CD14-positive monocyte (primary cell): ENCODE results near the gene PGAP6. TPM values are rescaled to one million over a fixed set of nuclear protein-coding genes. Genes with fewer than 3 reads are reported as not detected.

Experiments used
- DNase-seq, 3 donors: peaks; one replicate each; pipeline ENCODE4 v3.0.0-alpha.2; 2011 to 2022
- H2AFZ ChIP-seq: 2 replicates; pipeline ENCODE4 v1.6.0; 2012; ENCODE audit warnings: mild to moderate bottlenecking, low read depth, low read length, inconsistent platforms; ENCODE audit not compliant: insufficient read depth, poor library complexity, severe bottlenecking
- H3K27ac ChIP-seq, 2 donors: 1 replicate in 1 of 2; 2 replicates in 1 of 2; pipeline ENCODE4 v1.5.1; 2012 to 2013; ENCODE audit warnings: low read length in 2 of 2, control low read depth in 1 of 2, inconsistent platforms in 1 of 2, low read depth in 1 of 2, mild to moderate bottlenecking in 1 of 2
- H3K27me3 ChIP-seq, 2 donors: one replicate each; pipeline versions ENCODE4 v1.6.0 to v1.6.1; 2011 to 2013; ENCODE audit warnings: low read length in 2 of 2; ENCODE audit not compliant: control insufficient read depth in 2 of 2, insufficient read depth in 2 of 2
- H3K36me3 ChIP-seq, 2 donors: replicated peaks in 1 of 2; 1 replicate in 1 of 2; 2 replicates in 1 of 2; pipeline versions ENCODE4 v1.5.1 to v1.6.1; 2012 to 2013; ENCODE audit warnings: low read length in 2 of 2, control low read depth in 1 of 2, inconsistent platforms in 1 of 2, mild to moderate bottlenecking in 1 of 2; ENCODE audit not compliant: insufficient read depth in 2 of 2, control insufficient read depth in 1 of 2
- H3K4me1 ChIP-seq, 2 donors: 1 replicate in 1 of 2; 2 replicates in 1 of 2; pipeline versions ENCODE4 v1.5.1 to v1.6.1; 2012 to 2013; ENCODE audit warnings: low read length in 2 of 2, control low read depth in 1 of 2, inconsistent platforms in 1 of 2, mild to moderate bottlenecking in 1 of 2, moderate library complexity in 1 of 2; ENCODE audit not compliant: insufficient read depth in 2 of 2, control insufficient read depth in 1 of 2
- H3K4me2 ChIP-seq: replicated peaks from 2 replicates; pipeline ENCODE3; 2012; ENCODE audit warnings: low read length, moderate library complexity, mild to moderate bottlenecking; ENCODE audit not compliant: poor library complexity, severe bottlenecking; ENCODE audit errors: extremely low read depth
- H3K4me3 ChIP-seq, 3 experiments: fragments of 200-600 bp in 1 of 3; sonication (generic) in 1 of 3; replicated peaks in 1 of 3; 1 replicate in 2 of 3; 2 replicates in 1 of 3; pipeline ENCODE4 v1.5.1; 2011 to 2013; ENCODE audit warnings: low read length in 3 of 3, mild to moderate bottlenecking in 3 of 3, control low read depth in 2 of 3, low read depth in 2 of 3, inconsistent platforms in 1 of 3, moderate library complexity in 1 of 3
- H3K79me2 ChIP-seq: 2 replicates; pipeline ENCODE4 v1.6.0; 2012; ENCODE audit warnings: mild to moderate bottlenecking, control low read depth, inconsistent platforms, low read length, moderate library complexity; ENCODE audit not compliant: insufficient read depth
- H3K9ac ChIP-seq: 2 replicates; pipeline ENCODE4 v1.6.0; 2017; ENCODE audit warnings: low read length, mild to moderate bottlenecking; ENCODE audit not compliant: insufficient read depth, poor library complexity, severe bottlenecking
- H3K9me3 ChIP-seq, 2 donors: replicated peaks in 1 of 2; 1 replicate in 1 of 2; 2 replicates in 1 of 2; pipeline versions ENCODE4 v1.5.1 to v1.6.1; 2012 to 2013; ENCODE audit warnings: low read length in 2 of 2, control low read depth in 1 of 2; ENCODE audit not compliant: control insufficient read depth in 1 of 2, insufficient read depth in 1 of 2
- H4K20me1 ChIP-seq: 2 replicates; pipeline ENCODE4 v1.6.0; 2012; ENCODE audit warnings: mild to moderate bottlenecking, low read length, control low read depth, moderate library complexity; ENCODE audit not compliant: insufficient read depth
- H3K27ac Mint-ChIP-seq, 7 donors: one replicate each; pipeline ENCODE4 v1.8.0; 2020; ENCODE audit warnings: mild to moderate bottlenecking in 7 of 7, mixed read lengths in 7 of 7, moderate library complexity in 6 of 7, inconsistent platforms in 2 of 7
- H3K27me3 Mint-ChIP-seq, 3 donors: one replicate each; pipeline ENCODE4 v1.8.0; 2021 to 2022; ENCODE audit warnings: low read depth in 3 of 3, mild to moderate bottlenecking in 3 of 3, mixed read lengths in 3 of 3, moderate library complexity in 3 of 3, inconsistent platforms in 1 of 3
- H3K36me3 Mint-ChIP-seq, 2 donors: one replicate each; pipeline ENCODE4 v1.8.0; 2020; ENCODE audit warnings: mixed read lengths in 2 of 2, inconsistent platforms in 1 of 2, mild to moderate bottlenecking in 1 of 2
- H3K4me1 Mint-ChIP-seq: one replicate; pipeline ENCODE4 v1.8.0; 2020; ENCODE audit warnings: mild to moderate bottlenecking, mixed read lengths
- H3K4me3 Mint-ChIP-seq, 2 donors: one replicate each; pipeline ENCODE4 v1.8.0; 2020; ENCODE audit warnings: mild to moderate bottlenecking in 2 of 2, mixed read lengths in 2 of 2, moderate library complexity in 1 of 2
- H3K9me3 Mint-ChIP-seq, 7 donors: one replicate each; pipeline ENCODE4 v1.8.0; 2020 to 2022; ENCODE audit warnings: mixed read lengths in 7 of 7, mild to moderate bottlenecking in 6 of 7, moderate library complexity in 6 of 7, inconsistent platforms in 2 of 7
- CTCF ChIP-seq: fragments of 200-600 bp; IDR thresholded peaks from one replicate; pipeline ENCODE4 v1.8.0; 2022; ENCODE audit warnings: antibody characterized with exemption, mild to moderate bottlenecking
- WGBS: methylation state at CpG from one replicate; pipeline ENCODE4 v1.1.5; 2013; ENCODE audit warnings: missing lambda C conversion rate; ENCODE audit not compliant: insufficient coverage; 5-methylcytosine and 5-hydroxymethylcytosine counted together
- intact Hi-C, 2 donors: fragments of 100-400 bp; cut with micrococcal nuclease; formaldehyde crosslinking; loops; one replicate each; pipeline versions ENCODE4 v1.15.0 to v1.15.1; 2023
- polyA plus RNA-seq, 3 donors: library from polyadenylated mRNA; depleted of rRNA in 1 of 3; unstranded in 2 of 3; stranded (reverse) in 1 of 3; fragments of 300-500 nt in 2 of 3; fragments of >200 nt in 1 of 3; fragmentation: Illumina TruSeq in 2 of 3; gene quantifications; 1 replicate in 2 of 3; 2 replicates in 1 of 3; pipeline ENCODE4 v1.2.3, GENCODE V29; 2012 to 2021

The PGAP6 gene
- polyA plus RNA-seq, 3 donors: 18.2 to 137 (median 39.8) TPM

GRCh38 chr16:401468-402348 is 19.9 kb upstream of the PGAP6 start, which contains the start of gene DECR2:
TSS of gene DECR2 (plus strand) at chr16:401885. CDS start at chr16:401964, 79 bp downstream.
- Histone ChIP-seq H3K4me3 (peak within 1 kb of the TSS; percentile 86 to 97 (median 92)), H2AFZ (peak within 1 kb of the TSS; percentile 90), H4K20me1 (no peaks in the 10 kb centered on the region), H3K36me3 (no peaks in the 10 kb centered on the region), H3K27ac (peak within 1 kb of the TSS; percentile 78 to 85), H3K4me2 (peak within 1 kb of the TSS; percentile 78), H3K79me2 (peaks cover 4% of the 10 kb centered on the region), H3K9me3 (no peaks in the 10 kb centered on the region), H3K4me1 (peaks cover 25 to 32% of the 10 kb centered on the region in 2 donors), H3K9ac (peak within 1 kb of the TSS; percentile 81), H3K27me3 (no peaks in the 10 kb centered on the region)
- TF ChIP-seq CTCF: peak; percentile 59
- WGBS: under 1% methylated on average over 82 of the region's 91 CpGs
- peaks cover 24% of the 10 kb centered on the region for H3K4me1 Mint-ChIP-seq
- no peaks in the 10 kb centered on the region for H3K9me3 Mint-ChIP-seq
- H3K27me3 Mint-ChIP-seq: peaks cover under 1% of the 10 kb centered on the region in 3 donors
- intact Hi-C loops: loop anchor here in 1 of 2 donors (5.0 kb wide), 1 partner anchor 126 kb away; the partner anchor contains the start of gene CAPN15
- peak within 1 kb of the TSS; percentile 93 to 97 for H3K4me3 Mint-ChIP-seq
- peak within 1 kb of the TSS; percentile 90 to 98 (median 97) for H3K27ac Mint-ChIP-seq
- H3K36me3 Mint-ChIP-seq: peaks cover 0 to 6% of the 10 kb centered on the region in 2 donors
- peak; percentile 81 to 88 (median 83) for DNase-seq

- Histone ChIP-seq H3K4me3 (peak overlapping the region; percentile 86 to 97 (median 92)), H3K27me3 (no peaks in the 10 kb centered on the region), H3K79me2 (peaks cover 4% of the 10 kb centered on the region), H3K9me3 (no peaks in the 10 kb centered on the region), H3K9ac (peak overlapping the region; percentile 81), H3K36me3 (no peaks in the 10 kb centered on the region), H3K4me1 (peaks cover 31 to 39% of the 10 kb centered on the region in 2 donors), H3K27ac (peak overlapping the region; percentile 78 to 85), H2AFZ (peak overlapping the region; percentile 90), H4K20me1 (no peaks in the 10 kb centered on the region), H3K4me2 (peak overlapping the region; percentile 78)
- TF ChIP-seq CTCF: no peak
- Mint-ChIP-seq H3K4me3 (peak overlapping the region; percentile 93 to 97), H3K36me3 (peaks cover 0 to 6% of the 10 kb centered on the region in 2 donors), H3K4me1 (peaks cover 32% of the 10 kb centered on the region), H3K9me3 (no peaks in the 10 kb centered on the region), H3K27ac (peak overlapping the region; percentile 90 to 98 (median 97)), H3K27me3 (peaks cover 3 to 5% (median 4%) of the 10 kb centered on the region in 3 donors)
- 44% methylated on average over 7 of the region's 10 CpGs for WGBS
- DNase-seq: peak in 1 of 3 donors; percentile 24
- intact Hi-C loops: loop anchor here in 1 of 2 donors (5.0 kb wide), 1 partner anchor 127 kb away; the partner anchor contains the start of gene CAPN15
Measured at GRCh38 chr16:400061-400591, 18.3 kb upstream of the PGAP6 start.
